B cell (primary cell): ENCODE data around the gene WDSUB1. TPM values are rescaled to one million over a fixed set of nuclear protein-coding genes. Genes with fewer than 3 reads are reported as not detected.

Source experiments
- ATAC-seq: fragments of 200-7000 bp; cut with Tn5 transposase; one replicate; pipeline ENCODE4 v1.10.0; 2021; ENCODE audit warnings: low read depth, mild to moderate bottlenecking, moderate number of reproducible peaks, moderate library complexity
- CTCF ChIA-PET: fragments of 350-600 bp; sonication (Branson Sonifier 250); formaldehyde crosslinking; loops from one replicate; lab custom pipeline; 2021; ENCODE audit warnings: antibody characterized with exemption, inconsistent platforms; lab: Charles Lee
- POLR2A ChIA-PET: fragments of 350-600 bp; sonication (Branson Sonifier 250); formaldehyde crosslinking; loops from one replicate; lab custom pipeline; 2021; ENCODE audit warnings: antibody characterized with exemption; lab: Charles Lee
- DNase-seq: peaks from one replicate; pipeline ENCODE4 v3.0.0; 2013
- H2AFZ ChIP-seq: 2 replicates; pipeline ENCODE4 v1.6.1; 2012; ENCODE audit warnings: mild to moderate bottlenecking, low read depth, low read length; ENCODE audit not compliant: insufficient read depth, poor library complexity, severe bottlenecking
- H3K27ac ChIP-seq, 2 donors: 1 replicate in 1 of 2; 2 replicates in 1 of 2; pipeline ENCODE4 v1.5.1; 2012 to 2013; ENCODE audit warnings: low read length in 2 of 2, mild to moderate bottlenecking in 2 of 2, moderate library complexity in 1 of 2
- H3K27me3 ChIP-seq, 4 experiments: fragments of 200-600 bp in 1 of 4; sonication (generic) in 1 of 4; replicated peaks in 1 of 4; 1 replicate in 2 of 4; 2 replicates in 2 of 4; pipeline versions ENCODE4 v1.6.1 to v1.7.0; 2013 to 2016; ENCODE audit warnings: low read length in 3 of 4, mild to moderate bottlenecking in 2 of 4, mixed read lengths in 1 of 4, moderate library complexity in 1 of 4; ENCODE audit not compliant: insufficient read depth in 4 of 4, control insufficient read depth in 3 of 4; ENCODE audit errors: control extremely low read depth in 1 of 4
- H3K36me3 ChIP-seq, 2 experiments: replicated peaks in 1 of 2; 1 replicate in 1 of 2; 2 replicates in 1 of 2; pipeline versions ENCODE4 v1.6.1 to v1.7.1; 2013; ENCODE audit warnings: low read length in 1 of 2; ENCODE audit not compliant: insufficient read depth in 2 of 2, control insufficient read depth in 1 of 2; ENCODE audit errors: control extremely low read depth in 1 of 2, extremely low read depth in 1 of 2
- H3K4me1 ChIP-seq, 2 donors: fragments of 200-600 bp in 1 of 2; sonication (generic) in 1 of 2; 1 replicate in 1 of 2; 2 replicates in 1 of 2; pipeline versions ENCODE4 v1.5.1 to v1.6.1; 2013 to 2017; ENCODE audit warnings: low read length in 2 of 2; ENCODE audit not compliant: control insufficient read depth in 2 of 2, insufficient read depth in 2 of 2
- H3K4me2 ChIP-seq: replicated peaks from 2 replicates; pipeline ENCODE3; 2012; ENCODE audit warnings: mild to moderate bottlenecking, low read depth, low read length; ENCODE audit not compliant: poor library complexity, severe bottlenecking
- H3K4me3 ChIP-seq, 5 experiments: fragments of 200-600 bp in 1 of 5; sonication (generic) in 1 of 5; 1 replicate in 3 of 5; 2 replicates in 2 of 5; pipeline versions ENCODE4 v1.5.1 to v1.7.0; 2011 to 2016; ENCODE audit warnings: low read length in 4 of 5, mild to moderate bottlenecking in 4 of 5, low read depth in 2 of 5, control low read depth in 1 of 5, moderate library complexity in 1 of 5; ENCODE audit not compliant: insufficient read depth in 1 of 5; ENCODE audit errors: control extremely low read depth in 1 of 5, extremely low read depth in 1 of 5
- H3K79me2 ChIP-seq: fragments of 200-600 bp; sonication (generic); one replicate; pipeline ENCODE4 v1.6.0; 2016; ENCODE audit warnings: low read length; ENCODE audit not compliant: control insufficient read depth, insufficient read depth
- H3K9ac ChIP-seq: fragments of 200-600 bp; sonication (generic); 2 replicates; pipeline ENCODE4 v1.6.1; 2017; ENCODE audit warnings: mild to moderate bottlenecking, low read length, moderate library complexity
- H3K9me3 ChIP-seq, 3 donors: one replicate each; pipeline versions ENCODE4 v1.6.1 to v1.7.1; 2013; ENCODE audit warnings: low read length in 2 of 3; ENCODE audit not compliant: control insufficient read depth in 2 of 3, insufficient read depth in 1 of 3; ENCODE audit errors: control extremely low read depth in 1 of 3
- H4K20me1 ChIP-seq: 2 replicates; pipeline ENCODE4 v1.6.0; 2012; ENCODE audit warnings: mild to moderate bottlenecking, low read length; ENCODE audit not compliant: insufficient read depth, control insufficient read depth, poor library complexity, severe bottlenecking
- H3K27ac Mint-ChIP-seq: one replicate; pipeline ENCODE4 v1.8.0; 2021; ENCODE audit warnings: mixed read lengths
- H3K27me3 Mint-ChIP-seq: one replicate; pipeline ENCODE4 v1.8.0; 2021; ENCODE audit warnings: mixed read lengths
- H3K4me1 Mint-ChIP-seq: one replicate; pipeline ENCODE4 v1.8.0; 2021; ENCODE audit warnings: mixed read lengths
- H3K4me3 Mint-ChIP-seq: one replicate; pipeline ENCODE4 v1.8.0; 2021; ENCODE audit warnings: mixed read lengths
- H3K9me3 Mint-ChIP-seq: one replicate; pipeline ENCODE4 v1.8.0; 2022; ENCODE audit warnings: mixed read lengths; ENCODE audit not compliant: insufficient read depth
- EZH2 ChIP-seq: IDR thresholded peaks from 2 replicates; pipeline ENCODE4 v1.6.1; 2012; ENCODE audit warnings: borderline replicate concordance, low read depth, mild to moderate bottlenecking, moderate library complexity, low read length; ENCODE audit not compliant: insufficient read depth, poor library complexity, severe bottlenecking
- WGBS: methylation state at CpG from one replicate; pipeline ENCODE4 v1.1.5; 2013; ENCODE audit warnings: missing lambda C conversion rate; ENCODE audit not compliant: insufficient coverage; 5-methylcytosine and 5-hydroxymethylcytosine counted together
- intact Hi-C: fragments of 100-400 bp; cut with micrococcal nuclease; formaldehyde crosslinking; loops from one replicate; pipeline ENCODE4 v1.10.0; 2022
- polyA plus RNA-seq: library from polyadenylated mRNA; depleted of rRNA; stranded (reverse); fragments of >200 nt; gene quantifications from 2 replicates; pipeline ENCODE4 v1.2.3, GENCODE V29; 2012
- total RNA-seq, 2 donors: library from RNA; stranded (reverse); fragments of 120-200 nt in 1 of 2; gene quantifications; 1 replicate in 1 of 2; 2 replicates in 1 of 2; pipeline versions ENCODE4 v1.2.3 to v1.2.4, GENCODE V29; 2013 to 2022
- TF ChIP-seq, protein P1 (sequence below): fragments of 200-600 bp; IDR thresholded peaks from one replicate; pipeline ENCODE4 v1.8.0; 2022; ENCODE audit warnings: antibody characterized with exemption, mild to moderate bottlenecking

WDSUB1 gene
- total and polyA plus RNA-seq, 2 donors (not counting 1 experiment from before 2014, with no cell fraction given), result 10.8 to 13.6 TPM

DNA sequence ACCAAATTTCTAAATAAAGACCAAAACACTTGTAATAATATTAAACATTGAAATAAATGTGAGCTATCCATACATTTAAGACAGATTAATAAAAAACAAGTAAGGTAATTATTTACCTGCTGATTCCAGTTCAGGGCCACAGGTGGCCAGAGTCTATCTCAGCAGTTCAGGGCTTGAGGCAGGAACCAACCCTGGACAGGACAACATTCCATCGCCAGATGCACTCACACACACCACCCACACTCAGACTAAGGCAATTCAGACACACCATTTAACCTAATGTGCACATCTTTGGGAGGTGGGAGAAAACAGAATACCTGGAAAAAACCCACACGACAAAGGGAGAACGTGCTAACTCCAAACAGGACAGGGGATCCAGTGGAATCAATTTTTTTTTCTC lies 14.1 kb upstream of the WDSUB1 start:
- ATAC-seq (no peak), DNase-seq (no peak)
- ChIA-PET POLR2A (no interaction called here), CTCF (no interaction called here)
- Histone ChIP-seq H4K20me1 (no peaks in the 10 kb centered on the region), H3K79me2 (no peaks in the 10 kb centered on the region), H3K4me3 (no peak overlapping the region), H3K9ac (no peak overlapping the region), H3K4me1 (no peaks in the 10 kb centered on the region), H3K27me3 (peaks cover 0 to 3% (median 0%) of the 10 kb centered on the region in 4 experiments), H3K36me3 (no peaks in the 10 kb centered on the region), H3K9me3 (peaks cover 0 to 3% (median 3%) of the 10 kb centered on the region in 3 donors), H3K27ac (no peak overlapping the region), H3K4me2 (no peak overlapping the region), H2AFZ (no peak overlapping the region)
- Mint-ChIP-seq H3K27ac (no peak overlapping the region), H3K27me3 (peaks cover 6% of the 10 kb centered on the region), H3K9me3 (no peaks in the 10 kb centered on the region), H3K4me3 (no peak overlapping the region), H3K4me1 (no peaks in the 10 kb centered on the region)
- TF ChIP-seq EZH2, result no peak
- TF ChIP-seq, protein P1, sequence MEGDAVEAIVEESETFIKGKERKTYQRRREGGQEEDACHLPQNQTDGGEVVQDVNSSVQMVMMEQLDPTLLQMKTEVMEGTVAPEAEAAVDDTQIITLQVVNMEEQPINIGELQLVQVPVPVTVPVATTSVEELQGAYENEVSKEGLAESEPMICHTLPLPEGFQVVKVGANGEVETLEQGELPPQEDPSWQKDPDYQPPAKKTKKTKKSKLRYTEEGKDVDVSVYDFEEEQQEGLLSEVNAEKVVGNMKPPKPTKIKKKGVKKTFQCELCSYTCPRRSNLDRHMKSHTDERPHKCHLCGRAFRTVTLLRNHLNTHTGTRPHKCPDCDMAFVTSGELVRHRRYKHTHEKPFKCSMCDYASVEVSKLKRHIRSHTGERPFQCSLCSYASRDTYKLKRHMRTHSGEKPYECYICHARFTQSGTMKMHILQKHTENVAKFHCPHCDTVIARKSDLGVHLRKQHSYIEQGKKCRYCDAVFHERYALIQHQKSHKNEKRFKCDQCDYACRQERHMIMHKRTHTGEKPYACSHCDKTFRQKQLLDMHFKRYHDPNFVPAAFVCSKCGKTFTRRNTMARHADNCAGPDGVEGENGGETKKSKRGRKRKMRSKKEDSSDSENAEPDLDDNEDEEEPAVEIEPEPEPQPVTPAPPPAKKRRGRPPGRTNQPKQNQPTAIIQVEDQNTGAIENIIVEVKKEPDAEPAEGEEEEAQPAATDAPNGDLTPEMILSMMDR, result no peak
- intact Hi-C loops, result no loop called here
- WGBS, result 86% methylated on average over 1 of the region's 3 CpGs

DNA sequence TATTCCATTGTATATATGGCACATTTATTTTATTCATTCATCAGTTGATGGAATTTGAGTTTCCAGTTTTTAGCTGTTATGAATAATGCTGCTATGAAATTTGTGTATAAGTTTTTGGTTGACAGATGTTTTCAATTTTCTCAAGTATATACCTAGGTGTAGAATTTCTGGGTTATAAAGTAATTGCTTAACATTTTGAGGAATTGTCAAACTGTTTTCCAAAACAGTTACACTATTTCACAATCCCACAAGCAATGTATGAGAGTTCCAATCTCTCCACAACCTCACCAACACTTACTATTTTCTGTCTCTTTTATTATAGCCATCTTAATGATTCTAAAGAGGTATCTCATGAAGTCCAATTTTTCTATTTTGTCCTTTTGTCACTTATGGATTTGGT lies 12.5 kb upstream of the WDSUB1 start:
- DNase-seq, result no peak
- no peak overlapping the region for H3K4me3 ChIP-seq
- Mint-ChIP-seq H3K9me3 (no peaks in the 10 kb centered on the region), H3K27ac (no peak overlapping the region), H3K27me3 (peaks cover 8% of the 10 kb centered on the region), H3K4me1 (no peaks in the 10 kb centered on the region), H3K4me3 (no peak overlapping the region)
- H3K79me2 ChIP-seq, result no peaks in the 10 kb centered on the region
- CTCF ChIA-PET, result no interaction called here
- H3K36me3 ChIP-seq, result no peaks in the 10 kb centered on the region
- no peak for TF ChIP-seq EZH2
- TF ChIP-seq, protein P1, result no peak
- no peak overlapping the region for H3K4me2 ChIP-seq
- no peaks in the 10 kb centered on the region for H3K4me1 ChIP-seq
- POLR2A ChIA-PET, result no interaction called here
- peaks cover 0 to 3% (median 0%) of the 10 kb centered on the region in 4 experiments for H3K27me3 ChIP-seq
- H3K9me3 ChIP-seq, result peaks cover 0 to 3% (median 3%) of the 10 kb centered on the region in 3 donors
- H2AFZ ChIP-seq, result no peak overlapping the region
- H4K20me1 ChIP-seq, result no peaks in the 10 kb centered on the region
- H3K27ac ChIP-seq, result no peak overlapping the region
- no peak for ATAC-seq
- no peak overlapping the region for H3K9ac ChIP-seq
- intact Hi-C loops, result no loop called here
